Fibroblast of lung (primary cell): ENCODE results near the gene AFF2. TPM values are rescaled to one million over a fixed set of nuclear protein-coding genes. Genes with fewer than 3 reads are reported as not detected.
A peak's percentile ranks its signal among the peaks of the same experiment; 100 is the strongest.

Experiments
- DNase-seq, 2 donors: peaks; one replicate each; pipeline versions ENCODE4 v3.0.0 to v3.0.0-alpha.2; 2010; ENCODE audit warnings: low read depth in 2 of 2
- H2AFZ ChIP-seq: 2 replicates; pipeline ENCODE4 v1.5.1; 2012; ENCODE audit warnings: low read length, control low read depth, inconsistent platforms
- H3K27ac ChIP-seq: 2 replicates; pipeline ENCODE4 v1.5.1; 2011; ENCODE audit warnings: low read length, control low read depth; ENCODE audit not compliant: insufficient read depth
- H3K27me3 ChIP-seq: 2 replicates; pipeline ENCODE4 v1.5.1; 2011; ENCODE audit warnings: mild to moderate bottlenecking, low read length; ENCODE audit not compliant: control insufficient read depth, insufficient read depth
- H3K36me3 ChIP-seq: 2 replicates; pipeline ENCODE4 v1.5.1; 2011; ENCODE audit warnings: low read length; ENCODE audit not compliant: control insufficient read depth, insufficient read depth
- H3K4me1 ChIP-seq: 2 replicates; pipeline ENCODE4 v1.5.1; 2011; ENCODE audit warnings: low read length; ENCODE audit not compliant: control insufficient read depth, insufficient read depth; ENCODE audit errors: extremely low read depth
- H3K4me2 ChIP-seq: 2 replicates; pipeline ENCODE4 v1.5.1; 2011; ENCODE audit warnings: low read length, control low read depth; ENCODE audit not compliant: insufficient read depth; ENCODE audit errors: extremely low read depth
- H3K4me3 ChIP-seq, 4 experiments: fragments of 200-600 bp in 1 of 4; sonication (generic) in 1 of 4; replicated peaks in 1 of 4; 2 replicates each; pipeline ENCODE4 v1.5.1; 2011 to 2016; ENCODE audit warnings: low read length in 4 of 4, low read depth in 3 of 4, mild to moderate bottlenecking in 3 of 4, control low read depth in 2 of 4, inconsistent platforms in 1 of 4, mixed read lengths in 1 of 4; ENCODE audit not compliant: insufficient read depth in 1 of 4; ENCODE audit errors: control extremely low read depth in 1 of 4
- H3K79me2 ChIP-seq: 2 replicates; pipeline ENCODE4 v1.5.1; 2012; ENCODE audit warnings: mild to moderate bottlenecking, low read length, inconsistent platforms; ENCODE audit not compliant: control insufficient read depth, insufficient read depth
- H3K9ac ChIP-seq: 2 replicates; pipeline ENCODE4 v1.5.1; 2011; ENCODE audit warnings: mild to moderate bottlenecking, low read length, control low read depth; ENCODE audit not compliant: insufficient read depth
- H3K9me3 ChIP-seq: 2 replicates; pipeline ENCODE4 v1.5.1; 2012; ENCODE audit warnings: low read depth, low read length; ENCODE audit not compliant: control insufficient read depth, insufficient read depth
- H4K20me1 ChIP-seq: 2 replicates; pipeline ENCODE4 v1.5.1; 2011; ENCODE audit warnings: low read length; ENCODE audit not compliant: control insufficient read depth, insufficient read depth; ENCODE audit errors: extremely low read depth
- CTCF ChIP-seq, 2 donors: IDR thresholded peaks in 1 of 2; conservative IDR thresholded peaks in 1 of 2; 1 replicate in 1 of 2; 2 replicates in 1 of 2; pipeline ENCODE4 v1.5.1; 2011 to 2012; ENCODE audit warnings: low read length in 2 of 2, control low read depth in 1 of 2, inconsistent platforms in 1 of 2, low read depth in 1 of 2, mild to moderate bottlenecking in 1 of 2
- EZH2 ChIP-seq: IDR thresholded peaks from 2 replicates; pipeline ENCODE4 v1.5.1; 2012; ENCODE audit warnings: low read length, control low read depth, mild to moderate bottlenecking; ENCODE audit errors: missing control alignments
- polyA plus RNA-seq, 2 donors: library from polyadenylated mRNA; depleted of rRNA in 1 of 2; stranded (reverse) in 1 of 2; unstranded in 1 of 2; fragments of >200 nt; gene quantifications; 2 replicates each; pipeline ENCODE4 v1.2.1, GENCODE V29; 2011 to 2012; ENCODE audit warnings: missing spikeins in 1 of 2
- total RNA-seq: library from RNA; depleted of rRNA; stranded (reverse); fragments of >200 nt; gene quantifications from 2 replicates; pipeline ENCODE4 v1.2.1, GENCODE V29; 2014

Gene AFF2
- total and polyA plus RNA-seq, 2 donors (not counting 1 experiment from before 2014, with no cell fraction given), result under 0.01 to 0.05 TPM

DNA sequence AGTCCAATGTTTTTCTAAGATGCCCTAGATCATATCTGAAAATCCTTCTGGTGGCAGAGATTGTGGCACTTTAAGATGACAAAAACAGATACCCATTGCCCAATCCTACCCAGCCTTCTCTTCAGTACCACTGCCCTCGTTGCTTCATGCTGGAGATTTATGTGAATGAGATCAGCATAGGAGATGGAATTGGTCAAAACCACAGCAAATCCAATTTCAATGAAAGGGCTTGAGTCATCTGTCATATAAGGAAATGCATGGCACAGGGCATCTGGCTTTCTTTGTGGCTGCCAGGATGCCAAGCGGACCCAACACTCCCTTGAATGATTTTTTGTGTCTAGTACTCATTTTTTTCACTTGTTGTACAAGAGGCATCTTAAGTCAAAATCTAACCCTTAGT, 16.8 kb downstream of the AFF2 start:
- Histone ChIP-seq H3K27ac (no peak overlapping the region), H3K4me2 (no peak overlapping the region), H3K36me3 (no peaks in the 10 kb centered on the region), H2AFZ (no peak overlapping the region), H3K79me2 (no peaks in the 10 kb centered on the region), H3K4me3 (no peak overlapping the region), H3K27me3 (no peaks in the 10 kb centered on the region), H4K20me1 (no peaks in the 10 kb centered on the region), H3K9ac (no peak overlapping the region), H3K9me3 (no peaks in the 10 kb centered on the region), H3K4me1 (no peaks in the 10 kb centered on the region)
- DNase-seq, result peak in 1 of 2 donors; percentile 14
- TF ChIP-seq CTCF (conservative IDR thresholded peaks at IDR 0.05 in 1 of 2, IDR thresholded peaks at IDR 0.05 in 1 of 2; ENCODE audit: low read depth in 1 of 2, low read length in 2 of 2), result no peak

GRCh38 chrX:148522006-148522405, 21.6 kb downstream of the AFF2 start:
- H2AFZ ChIP-seq, result no peak overlapping the region
- H3K4me3 ChIP-seq, result no peak overlapping the region
- no peak for DNase-seq
- no peak overlapping the region for H3K9ac ChIP-seq
- no peak overlapping the region for H3K27ac ChIP-seq
- no peaks in the 10 kb centered on the region for H4K20me1 ChIP-seq
- TF ChIP-seq CTCF (conservative IDR thresholded peaks at IDR 0.05 in 1 of 2, IDR thresholded peaks at IDR 0.05 in 1 of 2; ENCODE audit: low read depth in 1 of 2, low read length in 2 of 2) (no peak), EZH2 (no peak)
- H3K27me3 ChIP-seq, result no peaks in the 10 kb centered on the region
- no peaks in the 10 kb centered on the region for H3K9me3 ChIP-seq
- H3K4me2 ChIP-seq, result no peak overlapping the region
- no peaks in the 10 kb centered on the region for H3K79me2 ChIP-seq
- no peaks in the 10 kb centered on the region for H3K4me1 ChIP-seq
- H3K36me3 ChIP-seq, result no peaks in the 10 kb centered on the region

GRCh38 chrX:148523303-148524080, 23.1 kb downstream of the AFF2 start:
- Histone ChIP-seq H3K9me3 (no peaks in the 10 kb centered on the region), H3K4me3 (no peak overlapping the region), H3K79me2 (no peaks in the 10 kb centered on the region), H3K4me2 (no peak overlapping the region), H3K9ac (no peak overlapping the region), H3K36me3 (no peaks in the 10 kb centered on the region), H3K4me1 (no peaks in the 10 kb centered on the region), H4K20me1 (no peaks in the 10 kb centered on the region), H3K27ac (no peak overlapping the region), H2AFZ (no peak overlapping the region), H3K27me3 (no peaks in the 10 kb centered on the region)
- no peak for TF ChIP-seq CTCF (conservative IDR thresholded peaks at IDR 0.05 in 1 of 2, IDR thresholded peaks at IDR 0.05 in 1 of 2; ENCODE audit: low read depth in 1 of 2, low read length in 2 of 2)
- TF ChIP-seq EZH2, result no peak
- DNase-seq, result no peak
